ENCODE measurements around the gene XXYLT1.
"Not testable (repeated sequence)": the region's sequence is repeated elsewhere in the genome, so short reads cannot be mapped to it uniquely, and the experiment has no call there.

The XXYLT1 gene

DNA sequence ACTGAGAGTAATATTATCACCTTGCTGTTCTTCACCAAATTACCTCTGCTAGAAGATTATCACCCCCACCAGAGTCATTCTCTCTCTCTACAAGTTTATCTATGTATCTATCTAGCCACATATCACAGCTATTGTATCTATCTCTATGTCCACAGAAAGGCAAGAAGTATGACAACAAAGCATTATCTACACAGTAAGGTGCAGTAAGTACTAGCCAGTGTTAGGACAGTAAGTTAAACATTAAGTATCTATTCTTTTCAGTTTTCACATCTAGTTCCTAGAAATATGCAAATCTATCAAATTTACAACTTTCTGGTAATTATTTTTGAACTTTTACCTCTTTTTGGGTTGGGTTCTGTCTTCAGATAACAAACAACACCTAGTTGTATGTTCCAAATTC, 26.5 kb upstream of the XXYLT1 start:
- DNase-seq (ENCODE audit: extremely low spot score) = no peak
- CTCF ChIA-PET = interaction anchor here (1.2 to 1.7 kb wide), 4 partner anchors 12 to 553 kb away, joined by 3 to 7 read pairs (median 4); partner anchors contain the start of gene XXYLT1
- TF ChIP-seq, protein P1, sequence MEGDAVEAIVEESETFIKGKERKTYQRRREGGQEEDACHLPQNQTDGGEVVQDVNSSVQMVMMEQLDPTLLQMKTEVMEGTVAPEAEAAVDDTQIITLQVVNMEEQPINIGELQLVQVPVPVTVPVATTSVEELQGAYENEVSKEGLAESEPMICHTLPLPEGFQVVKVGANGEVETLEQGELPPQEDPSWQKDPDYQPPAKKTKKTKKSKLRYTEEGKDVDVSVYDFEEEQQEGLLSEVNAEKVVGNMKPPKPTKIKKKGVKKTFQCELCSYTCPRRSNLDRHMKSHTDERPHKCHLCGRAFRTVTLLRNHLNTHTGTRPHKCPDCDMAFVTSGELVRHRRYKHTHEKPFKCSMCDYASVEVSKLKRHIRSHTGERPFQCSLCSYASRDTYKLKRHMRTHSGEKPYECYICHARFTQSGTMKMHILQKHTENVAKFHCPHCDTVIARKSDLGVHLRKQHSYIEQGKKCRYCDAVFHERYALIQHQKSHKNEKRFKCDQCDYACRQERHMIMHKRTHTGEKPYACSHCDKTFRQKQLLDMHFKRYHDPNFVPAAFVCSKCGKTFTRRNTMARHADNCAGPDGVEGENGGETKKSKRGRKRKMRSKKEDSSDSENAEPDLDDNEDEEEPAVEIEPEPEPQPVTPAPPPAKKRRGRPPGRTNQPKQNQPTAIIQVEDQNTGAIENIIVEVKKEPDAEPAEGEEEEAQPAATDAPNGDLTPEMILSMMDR (IDR thresholded peaks at IDR 0.05; ENCODE audit: control extremely low read depth, extremely low read depth, low read depth, missing control alignments) = no peak
- POLR2A ChIA-PET = no interaction called here

DNA sequence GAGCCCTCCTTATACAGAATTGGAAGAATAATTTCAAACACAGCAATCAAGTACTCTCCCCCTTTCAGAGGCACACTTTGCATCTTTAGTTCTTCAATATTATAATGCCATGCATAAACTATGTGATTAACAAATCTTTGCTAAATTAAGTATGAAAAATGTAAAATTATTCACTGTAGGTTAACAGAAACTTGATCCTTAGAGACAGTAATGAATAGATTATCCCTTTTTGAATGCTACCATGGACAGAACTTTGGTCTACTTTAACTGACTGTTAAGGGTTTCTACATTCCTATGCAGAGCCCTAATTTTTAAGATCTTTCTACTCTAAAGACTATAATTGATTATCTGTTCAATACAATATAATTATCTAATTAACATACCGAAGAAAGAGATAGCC, 25.7 kb upstream of the XXYLT1 start:
- ChIA-PET POLR2A (no interaction called here), CTCF (interaction anchor here (1.2 to 1.7 kb wide), 3 partner anchors 11 to 25 kb away, joined by 3 to 7 read pairs (median 4); partner anchors contain the start of gene XXYLT1)
- TF ChIP-seq, protein P1 (IDR thresholded peaks at IDR 0.05; ENCODE audit: control extremely low read depth, extremely low read depth, low read depth, missing control alignments) = no peak
- DNase-seq (ENCODE audit: extremely low spot score) = no peak

DNA sequence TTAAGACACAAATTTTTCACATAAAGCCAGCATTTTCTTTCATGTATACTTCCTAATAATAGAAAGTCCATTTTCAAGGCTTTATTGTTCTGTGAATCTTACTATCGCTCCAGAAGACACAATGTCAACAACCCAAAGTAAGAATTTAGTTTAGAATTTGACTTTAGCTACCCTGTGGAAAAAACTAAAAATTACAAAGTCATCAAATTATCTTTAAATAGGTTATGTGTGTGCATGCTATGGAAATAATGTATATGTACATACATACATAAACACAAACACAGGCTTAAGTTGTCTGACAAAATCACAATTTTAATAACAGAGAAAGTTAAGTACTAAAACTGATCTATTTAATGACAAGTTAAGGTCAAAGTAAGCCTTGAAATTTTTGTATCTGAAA, 20.2 kb upstream of the XXYLT1 start:
- ChIA-PET POLR2A (no interaction called here), CTCF (interaction anchor here (1.3 to 3.9 kb wide), 5 partner anchors 12 to 232 kb away, joined by 3 to 19 read pairs (median 5); partner anchors contain the start of genes ACAP2 and XXYLT1)
- DNase-seq (ENCODE audit: extremely low spot score) = no peak
- TF ChIP-seq, protein P1 (IDR thresholded peaks at IDR 0.05; ENCODE audit: control extremely low read depth, extremely low read depth, low read depth, missing control alignments) = no peak

DNA sequence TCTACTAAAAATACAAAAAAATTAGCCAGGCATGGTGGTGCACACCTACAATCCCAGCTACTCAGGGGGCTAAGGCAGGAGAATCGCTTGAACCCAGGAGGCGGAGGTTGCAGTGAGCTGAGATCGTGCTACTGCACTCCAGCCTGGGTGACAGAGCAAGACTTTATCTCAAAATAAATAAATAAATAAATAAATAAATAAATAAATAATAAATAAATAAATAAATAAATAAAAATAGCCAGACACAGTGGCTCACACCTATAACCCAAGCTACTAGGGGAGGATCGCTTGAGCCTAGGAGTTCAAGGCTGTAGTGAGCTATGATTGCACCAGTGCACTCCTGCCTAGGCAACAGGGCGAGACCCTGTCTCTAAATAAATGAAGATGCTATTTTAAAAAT, 19.7 kb upstream of the XXYLT1 start:
- CTCF ChIA-PET = interaction anchor here (1.0 to 3.9 kb wide), 5 partner anchors 11 to 232 kb away, joined by 3 to 19 read pairs (median 5); partner anchors contain the start of gene XXYLT1
- DNase-seq (ENCODE audit: extremely low spot score); POLR2A ChIA-PET: not testable (repeated sequence)

DNA sequence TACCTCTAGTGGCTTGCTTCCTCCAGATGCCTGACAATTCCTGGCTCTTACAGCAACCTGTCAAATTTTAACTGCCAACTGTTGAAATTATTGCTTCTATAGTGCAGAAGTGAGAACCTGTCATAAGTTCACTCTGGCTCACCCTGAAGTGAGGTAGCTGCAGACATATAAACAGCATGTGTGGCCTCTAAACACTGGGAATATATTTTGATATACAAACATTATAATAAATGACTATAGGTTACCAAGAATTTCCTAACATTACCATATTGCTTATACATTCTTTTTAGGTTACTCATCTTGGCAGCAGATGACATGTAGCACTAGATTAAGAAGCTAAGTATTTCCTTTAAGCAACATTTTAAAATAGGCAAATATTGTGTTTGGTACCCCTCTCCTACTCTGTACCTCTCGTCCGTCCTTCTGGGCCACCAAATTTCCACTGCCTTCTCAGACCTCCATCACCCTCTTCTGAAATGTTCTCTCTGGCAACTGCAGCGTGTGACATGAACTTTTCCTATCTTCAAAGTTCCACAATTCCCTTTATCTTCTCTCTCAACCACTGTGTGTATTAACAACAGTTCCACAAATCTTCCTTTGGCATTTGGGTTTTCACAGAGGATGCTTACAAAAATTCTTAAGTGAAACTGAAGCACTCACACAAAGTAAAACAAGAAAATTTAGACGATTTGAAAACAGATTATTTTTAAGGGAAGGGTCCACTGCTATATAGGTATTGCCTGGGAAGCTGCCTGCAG, 15.3 kb upstream of the XXYLT1 start:
- POLR2A ChIA-PET = no interaction called here
- TF ChIP-seq, protein P1 (IDR thresholded peaks at IDR 0.05; ENCODE audit: control extremely low read depth, extremely low read depth, low read depth, missing control alignments) = no peak
- CTCF ChIA-PET = interaction anchor here (0.8 to 3.2 kb wide), 5 partner anchors 11 to 233 kb away, joined by 3 to 25 read pairs (median 3); partner anchors contain the start of gene XXYLT1
- no peak for DNase-seq (ENCODE audit: extremely low spot score)

DNA sequence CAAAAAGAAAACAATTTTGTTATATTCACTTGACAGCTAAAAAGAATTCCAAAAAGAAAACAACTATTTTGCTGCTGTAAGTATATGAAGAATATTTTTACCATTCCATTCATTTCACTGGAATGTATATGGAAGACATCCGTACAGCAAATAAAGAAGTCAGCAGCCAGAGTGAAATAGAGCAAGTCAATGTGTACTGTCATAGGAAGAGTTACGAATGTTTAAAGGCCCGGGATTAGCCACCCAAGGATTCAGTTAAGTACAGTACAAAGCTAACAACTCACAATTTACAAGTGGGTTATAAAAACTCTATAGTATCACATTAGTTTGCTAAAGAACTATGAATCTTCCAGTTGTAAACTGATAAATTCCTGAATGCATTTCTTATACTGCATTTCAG, 14.4 kb upstream of the XXYLT1 start:
- ChIA-PET CTCF (interaction anchor here (1.4 to 3.2 kb wide), 3 partner anchors 12 to 234 kb away, joined by 3 to 25 read pairs (median 4); partner anchors contain the start of gene XXYLT1), POLR2A (no interaction called here)
- DNase-seq (ENCODE audit: extremely low spot score) = no peak
- TF ChIP-seq, protein P1 (IDR thresholded peaks at IDR 0.05; ENCODE audit: control extremely low read depth, extremely low read depth, low read depth, missing control alignments) = no peak

DNA sequence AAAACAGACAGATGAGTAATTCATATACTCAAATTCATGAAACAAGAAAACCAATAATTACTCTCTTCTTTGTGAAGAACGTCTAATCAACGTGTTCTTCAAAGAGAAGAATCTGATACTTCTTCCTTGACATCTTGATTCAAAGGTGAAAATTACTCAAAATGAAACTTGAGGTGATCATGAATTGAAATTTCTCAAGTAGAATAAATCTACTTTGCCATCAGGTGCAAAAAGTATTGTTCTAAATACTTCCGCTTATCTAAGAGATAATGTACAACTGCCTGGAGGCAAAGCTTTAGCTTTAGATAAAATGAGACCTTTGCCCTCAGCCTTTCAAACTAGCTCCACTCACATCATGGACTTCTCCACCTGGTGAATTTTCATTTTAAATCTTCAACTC, 13.9 kb upstream of the XXYLT1 start:
- CTCF ChIA-PET = interaction anchor here (1.6 to 3.2 kb wide), 3 partner anchors 8 to 14 kb away, joined by 5 to 25 read pairs (median 7); partner anchors contain the start of gene XXYLT1
- TF ChIP-seq, protein P1 (IDR thresholded peaks at IDR 0.05; ENCODE audit: control extremely low read depth, extremely low read depth, low read depth, missing control alignments) = no peak
- no peak for DNase-seq (ENCODE audit: extremely low spot score)
- POLR2A ChIA-PET = no interaction called here

Measured in GM10248 (cell line).